HG02938 (cell line): ENCODE measurements around the gene EPO.
"Not testable (repeated sequence)": the region's sequence is repeated elsewhere in the genome, so short reads cannot be mapped to it uniquely, and the experiment has no call there.

Experiments used
- ATAC-seq: cut with Tn5 transposase; IDR thresholded peaks from one replicate; pipeline ENCODE4 v1.9.1; 2021; ENCODE audit warnings: mild to moderate bottlenecking, moderate library complexity; ENCODE audit not compliant: unreplicated experiment

Gene EPO

GRCh38 chr7:100731937-100732636, 11.8 kb downstream of the EPO start:
- ATAC-seq, result no peak

- no peak for ATAC-seq
Measured at GRCh38 chr7:100735730-100736129, 15.5 kb downstream of the EPO start.

GRCh38 chr7:100736671-100737070, 16.4 kb downstream of the EPO start:
- ATAC-seq, result no peak

GRCh38 chr7:100739934-100740333, 19.7 kb downstream of the EPO start:
- no peak for ATAC-seq

- ATAC-seq, result no peak
Measured at GRCh38 chr7:100744605-100745004, 24.3 kb downstream of the EPO start.

GRCh38 chr7:100745184-100745583, 24.9 kb downstream of the EPO start:
- no peak for ATAC-seq

GRCh38 chr7:100752994-100753393, 32.7 kb downstream of the EPO start:
- ATAC-seq, result no peak

- no peak for ATAC-seq
Measured at GRCh38 chr7:100753750-100754149, 33.5 kb downstream of the EPO start.

- no peak for ATAC-seq
Measured at GRCh38 chr7:100759357-100760171, 39.3 kb downstream of the EPO start.

GRCh38 chr7:100762841-100763240, 42.6 kb downstream of the EPO start:
- not testable (repeated sequence) for ATAC-seq

GRCh38 chr7:100763556-100764140, 43.4 kb downstream of the EPO start:
- no peak for ATAC-seq

- no peak for ATAC-seq
Measured at GRCh38 chr7:100764841-100765240, 44.6 kb downstream of the EPO start.

GRCh38 chr7:100765250-100765649, 45.0 kb downstream of the EPO start:
- ATAC-seq, result no peak

GRCh38 chr7:100768784-100769183, 48.5 kb downstream of the EPO start:
- no peak for ATAC-seq
